ENCODE data around the gene FANCI. TPM values are rescaled to one million over a fixed set of nuclear protein-coding genes. Genes with fewer than 3 reads are reported as not detected.

Gene FANCI
- total RNA-seq, 1 experiment from 2014 or later: 49.5 TPM

GRCh38 chr15:89358755-89359439 lies 115.1 kb downstream of the FANCI start:
- ATAC-seq (peak; percentile 86), DNase-seq (peak; percentile 83)
- TF ChIP-seq EZH2phosphoT487 (IDR thresholded peaks at IDR 0.05; ENCODE audit: borderline replicate concordance, low read length) (no peak), CTCF (conservative IDR thresholded peaks at IDR 0.05; ENCODE audit: low read depth, low read length) (peak; percentile 92)
- Histone ChIP-seq H3K4me1 (ENCODE audit: insufficient read depth, low read length) (0 out of 2 replicates have a peak, but pooled peaks cover 3% of the 10 kb centered on the region), H3K27ac (ENCODE audit: low read length) (no peak overlapping the region), H4K20me1 (ENCODE audit: low read length) (no peaks in the 10 kb centered on the region), H3K9me3 (ENCODE audit: low read length) (no peaks in the 10 kb centered on the region), H3K79me2 (ENCODE audit: low read length) (no peaks in the 10 kb centered on the region), H3K9me2 (replicated peaks; ENCODE audit: low read length) (no peaks in the 10 kb centered on the region), H2AFZ (ENCODE audit: low read length) (peak overlapping the region; percentile 85), H3K4me3 (ENCODE audit: low read length) (peak overlapping the region; percentile 73), H3K4me2 (ENCODE audit: low read length) (peak overlapping the region; percentile 93), H3K9ac (ENCODE audit: low read length) (no peak overlapping the region), H3K27me3 (ENCODE audit: low read length) (peaks cover 49% of the 10 kb centered on the region), H3F3A (ENCODE audit: low read length, unreplicated experiment) (no peaks in the 10 kb centered on the region), H3K36me3 (ENCODE audit: low read depth, low read length) (no peaks in the 10 kb centered on the region)
- intact Hi-C loops (cut with micrococcal nuclease): loop anchor here (1.0 to 10.0 kb wide), 4 partner anchors 24 to 196 kb away; no protein-coding TSS in a partner anchor
- POLR2A ChIA-PET (ENCODE audit: unreplicated experiment): no interaction called here
- CTCF ChIA-PET: interaction anchor here (0.9 to 1.7 kb wide), 6 partner anchors 13 to 113 kb away, joined by 3 to 13 read pairs (median 6); no protein-coding TSS in a partner anchor
- no TSS peak for BruUV-seq (replicated peaks)

DNA sequence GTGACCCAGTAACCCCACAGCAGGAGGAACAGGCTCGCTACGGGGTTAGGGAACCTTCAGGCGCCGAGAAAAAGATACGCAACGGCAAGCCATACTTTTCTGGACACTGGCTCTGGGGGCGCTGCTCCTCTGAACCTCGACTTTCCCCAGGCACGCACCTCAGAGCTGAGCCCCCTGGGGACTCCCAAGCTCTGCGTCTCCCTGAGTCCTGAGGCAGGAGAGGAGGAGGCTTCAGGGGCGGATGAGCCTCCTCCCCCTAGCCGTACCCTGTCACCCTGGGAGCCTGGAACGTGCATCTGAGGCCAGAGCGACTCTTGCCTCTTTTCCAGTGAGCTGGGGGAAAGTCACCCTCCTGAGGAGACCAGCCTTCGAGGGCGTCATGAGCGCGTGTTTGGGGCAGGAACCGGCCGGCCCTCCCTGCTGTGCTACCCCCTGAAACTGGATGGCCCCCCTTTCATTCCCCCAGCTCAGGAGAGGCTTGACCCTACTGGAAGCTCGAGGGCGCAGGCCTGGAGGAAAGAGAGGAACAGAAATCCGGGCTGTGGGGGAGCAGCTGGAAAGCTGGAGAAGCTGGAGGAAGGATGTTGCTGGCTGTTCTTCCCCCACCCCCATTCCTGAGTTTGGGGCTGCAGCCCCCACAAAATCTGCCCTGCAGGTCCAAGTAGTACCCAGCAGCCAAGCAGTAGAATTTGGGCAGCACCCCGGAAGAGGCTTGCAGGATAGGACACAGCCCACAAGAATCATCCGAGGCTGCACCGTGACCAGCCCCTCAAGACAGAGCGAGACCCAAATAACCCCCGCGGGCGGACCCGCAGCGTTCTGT lies 115.9 kb downstream of the FANCI start:
- intact Hi-C loops (cut with micrococcal nuclease): loop anchor here (5.0 to 10.0 kb wide), 2 partner anchors 58 to 195 kb away; no protein-coding TSS in a partner anchor
- ChIA-PET CTCF (interaction anchor here (1.3 to 1.7 kb wide), 2 partner anchors 71 to 72 kb away, joined by 10 to 13 read pairs; no protein-coding TSS in a partner anchor), POLR2A (ENCODE audit: unreplicated experiment) (no interaction called here)
- Histone ChIP-seq H4K20me1 (ENCODE audit: low read length) (no peaks in the 10 kb centered on the region), H3K4me3 (ENCODE audit: low read length) (no peak overlapping the region), H3K27me3 (ENCODE audit: low read length) (peaks cover 53% of the 10 kb centered on the region), H3K79me2 (ENCODE audit: low read length) (no peaks in the 10 kb centered on the region), H3K4me2 (ENCODE audit: low read length) (peak overlapping the region; percentile 93; the same call in 1 of the 2 replicates), H3K36me3 (ENCODE audit: low read depth, low read length) (no peaks in the 10 kb centered on the region), H3F3A (ENCODE audit: low read length, unreplicated experiment) (no peaks in the 10 kb centered on the region), H3K4me1 (ENCODE audit: insufficient read depth, low read length) (0 out of 2 replicates have a peak, but pooled peaks cover 3% of the 10 kb centered on the region), H3K27ac (ENCODE audit: low read length) (no peak overlapping the region), H3K9me2 (replicated peaks; ENCODE audit: low read length) (no peaks in the 10 kb centered on the region), H3K9ac (ENCODE audit: low read length) (no peak overlapping the region), H3K9me3 (ENCODE audit: low read length) (no peaks in the 10 kb centered on the region), H2AFZ (ENCODE audit: low read length) (no peak overlapping the region)
- no peak for TF ChIP-seq EZH2 (IDR thresholded peaks at IDR 0.05; ENCODE audit: low read length, unreplicated experiment)
- no peak for TF ChIP-seq CTCF (conservative IDR thresholded peaks at IDR 0.05; ENCODE audit: low read depth, low read length)
- no peak for TF ChIP-seq EZH2phosphoT487 (IDR thresholded peaks at IDR 0.05; ENCODE audit: borderline replicate concordance, low read length)
- no peak for ATAC-seq
- no peak for DNase-seq
- BruUV-seq (replicated peaks): no TSS peak

Data from PC-3 (cell line).